ENCODE results near the gene POT1. TPM values are rescaled to one million over a fixed set of nuclear protein-coding genes. Genes with fewer than 3 reads are reported as not detected.

The POT1 gene
- total RNA-seq, 2 donors from 2014 or later, result 9.3 to 12.0 TPM

DNA sequence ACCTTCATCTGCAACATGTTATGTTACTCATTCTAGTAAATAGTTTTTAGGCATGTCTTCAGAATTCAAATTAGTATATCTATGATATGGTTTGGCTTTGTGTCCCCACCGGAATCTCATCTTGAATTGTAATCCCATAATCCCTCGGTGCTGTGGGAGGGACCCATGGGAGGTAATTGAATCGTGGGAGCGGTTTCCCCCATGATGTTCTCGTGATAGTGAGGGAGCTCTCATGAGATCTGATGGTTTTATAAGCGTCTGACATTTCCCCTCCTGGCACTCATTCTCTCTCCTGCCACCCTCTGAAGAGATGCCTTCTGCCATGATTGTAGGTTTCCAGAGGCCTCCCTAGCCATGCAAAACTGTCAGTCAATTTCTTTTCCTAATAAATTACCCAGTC lies 143.6 kb downstream of the POT1 start:
- TF ChIP-seq, protein P1, sequence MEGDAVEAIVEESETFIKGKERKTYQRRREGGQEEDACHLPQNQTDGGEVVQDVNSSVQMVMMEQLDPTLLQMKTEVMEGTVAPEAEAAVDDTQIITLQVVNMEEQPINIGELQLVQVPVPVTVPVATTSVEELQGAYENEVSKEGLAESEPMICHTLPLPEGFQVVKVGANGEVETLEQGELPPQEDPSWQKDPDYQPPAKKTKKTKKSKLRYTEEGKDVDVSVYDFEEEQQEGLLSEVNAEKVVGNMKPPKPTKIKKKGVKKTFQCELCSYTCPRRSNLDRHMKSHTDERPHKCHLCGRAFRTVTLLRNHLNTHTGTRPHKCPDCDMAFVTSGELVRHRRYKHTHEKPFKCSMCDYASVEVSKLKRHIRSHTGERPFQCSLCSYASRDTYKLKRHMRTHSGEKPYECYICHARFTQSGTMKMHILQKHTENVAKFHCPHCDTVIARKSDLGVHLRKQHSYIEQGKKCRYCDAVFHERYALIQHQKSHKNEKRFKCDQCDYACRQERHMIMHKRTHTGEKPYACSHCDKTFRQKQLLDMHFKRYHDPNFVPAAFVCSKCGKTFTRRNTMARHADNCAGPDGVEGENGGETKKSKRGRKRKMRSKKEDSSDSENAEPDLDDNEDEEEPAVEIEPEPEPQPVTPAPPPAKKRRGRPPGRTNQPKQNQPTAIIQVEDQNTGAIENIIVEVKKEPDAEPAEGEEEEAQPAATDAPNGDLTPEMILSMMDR (IDR thresholded peaks at IDR 0.05), result no peak
- Histone ChIP-seq H3K4me3 (no peak overlapping the region), H3K27ac (no peak overlapping the region), H3K9ac (ENCODE audit: low read depth in 2 of 2, low read length in 2 of 2) (no peak overlapping the region), H3K4me1 (no peaks in the 10 kb centered on the region), H3K27me3 (no peaks in the 10 kb centered on the region), H3K36me3 (no peaks in the 10 kb centered on the region), H3K9me3 (no peaks in the 10 kb centered on the region)
- no peak for DNase-seq
- intact Hi-C loops (cut with DNase I), result loop anchor here (5.0 kb wide), 1 partner anchor 629 kb away; no protein-coding TSS in a partner anchor

DNA sequence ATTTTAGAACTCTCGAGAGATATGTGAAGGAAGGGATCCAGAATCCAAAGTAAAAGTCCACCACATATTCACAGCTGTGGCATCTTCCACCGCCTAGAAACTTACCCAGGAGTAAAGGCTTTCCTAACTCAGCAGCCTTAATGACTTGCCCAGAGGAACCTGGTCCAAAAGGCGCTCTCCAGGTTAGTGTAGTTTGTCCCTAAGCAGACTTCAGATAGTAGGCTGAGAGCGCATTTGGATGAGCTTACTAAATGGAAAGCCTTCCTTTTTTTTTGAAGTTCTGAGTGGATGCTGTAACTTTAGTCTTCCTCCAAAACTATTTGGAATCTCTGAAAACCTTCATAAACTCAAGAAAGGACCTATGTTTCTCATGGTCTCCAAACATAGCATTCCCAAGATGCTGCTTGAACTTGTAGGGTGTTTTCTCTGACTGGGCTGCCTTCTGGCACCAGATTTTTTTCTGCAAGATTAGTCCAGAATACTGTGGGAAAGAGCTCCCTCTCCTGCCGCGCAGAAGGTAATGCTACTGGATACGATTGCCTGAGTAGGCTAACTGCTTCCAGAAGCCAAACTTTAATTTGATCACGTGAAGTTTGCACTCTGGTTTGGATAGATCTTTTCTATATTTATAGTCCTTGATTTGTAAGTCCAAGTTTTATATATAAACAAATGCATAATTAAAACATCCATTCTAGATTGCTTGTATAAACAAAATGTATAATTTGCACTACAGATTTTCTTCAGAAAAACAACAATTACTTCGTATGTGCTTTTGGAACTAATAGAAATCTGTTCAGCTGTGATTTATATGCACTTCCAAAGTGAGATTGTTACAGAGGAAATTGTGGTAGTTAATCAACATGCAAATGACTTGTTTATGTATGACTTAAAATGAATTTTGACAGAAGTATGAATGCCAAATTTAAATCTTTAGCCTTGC lies 144.5 kb downstream of the POT1 start:
- Histone ChIP-seq H3K9ac (ENCODE audit: low read depth in 2 of 2, low read length in 2 of 2) (no peak overlapping the region), H3K36me3 (no peaks in the 10 kb centered on the region), H3K27me3 (no peaks in the 10 kb centered on the region), H3K4me1 (no peaks in the 10 kb centered on the region), H3K9me3 (no peaks in the 10 kb centered on the region), H3K27ac (no peak overlapping the region), H3K4me3 (no peak overlapping the region)
- TF ChIP-seq, protein P1 (IDR thresholded peaks at IDR 0.05), result peak; percentile 62
- peak; percentile 32 for DNase-seq
- intact Hi-C loops (cut with DNase I), result loop anchor here (5.0 kb wide), 1 partner anchor 628 kb away; no protein-coding TSS in a partner anchor

DNA sequence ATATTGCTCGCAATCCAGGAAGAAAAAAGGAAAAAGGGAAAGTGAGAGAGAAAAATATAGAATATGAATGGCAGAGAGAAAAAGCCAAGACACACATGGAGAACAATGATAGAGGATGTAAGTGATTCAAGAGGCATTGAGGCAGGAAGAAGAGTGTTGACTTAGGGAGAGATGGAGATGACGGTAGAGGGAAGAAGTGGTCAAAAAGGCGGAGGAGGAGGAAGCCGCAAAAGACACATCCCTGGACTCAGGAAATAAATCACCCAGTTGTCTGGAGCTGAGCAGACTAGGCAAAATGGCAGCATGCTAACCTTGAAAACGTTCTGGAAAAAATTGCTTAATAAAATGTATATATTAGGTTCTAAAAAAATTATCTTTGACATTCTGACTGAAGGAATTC lies 146.4 kb downstream of the POT1 start:
- Histone ChIP-seq H3K27me3 (no peaks in the 10 kb centered on the region), H3K4me1 (no peaks in the 10 kb centered on the region), H3K9ac (ENCODE audit: low read depth in 2 of 2, low read length in 2 of 2) (no peak overlapping the region), H3K4me3 (no peak overlapping the region), H3K9me3 (no peaks in the 10 kb centered on the region), H3K36me3 (no peaks in the 10 kb centered on the region), H3K27ac (no peak overlapping the region)
- DNase-seq, result no peak
- TF ChIP-seq, protein P1 (IDR thresholded peaks at IDR 0.05), result no peak
- intact Hi-C loops (cut with DNase I), result no loop called here

DNA sequence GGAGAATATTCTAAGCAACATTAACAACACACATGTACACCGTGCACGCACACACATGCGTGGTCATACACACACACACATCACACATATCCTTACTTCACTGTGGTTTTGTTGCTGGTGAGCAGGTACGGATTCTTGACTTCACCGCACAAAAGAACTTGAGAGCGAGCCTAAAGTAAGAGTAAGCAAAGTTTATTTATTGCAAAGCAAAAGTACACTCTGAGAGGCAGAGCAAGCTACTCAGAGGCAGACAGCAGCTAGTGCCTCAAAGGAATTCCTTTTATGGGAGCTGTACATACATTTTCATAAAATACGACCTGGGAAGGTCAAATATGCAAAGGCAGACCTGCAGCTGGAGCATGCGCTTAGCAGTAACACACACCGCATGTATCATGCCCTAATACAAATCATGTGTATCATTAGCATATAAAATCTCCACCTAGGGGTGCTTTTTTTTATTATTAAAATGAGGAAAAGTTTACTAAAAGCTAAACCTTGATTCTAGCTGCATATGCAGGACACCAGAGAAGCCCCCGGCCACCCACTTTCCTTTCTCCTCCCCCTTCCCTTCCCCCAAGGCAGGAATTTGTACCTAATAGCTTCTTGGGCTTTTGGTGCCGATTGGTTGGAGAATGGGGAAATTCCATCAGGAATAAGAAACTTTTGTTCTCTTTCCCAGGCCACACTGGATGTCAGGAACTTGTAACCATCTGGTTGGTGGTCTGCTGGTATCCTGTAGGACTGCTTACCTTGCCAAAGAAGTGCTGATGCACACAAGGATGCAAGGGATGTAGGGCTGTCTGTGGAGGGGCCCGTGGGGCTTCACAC lies 147.5 kb downstream of the POT1 start:
- TF ChIP-seq, protein P1 (IDR thresholded peaks at IDR 0.05), result no peak
- intact Hi-C loops (cut with DNase I), result no loop called here
- H3K27ac ChIP-seq, result no peak overlapping the region
- no peak overlapping the region for H3K4me3 ChIP-seq
- no peak overlapping the region for H3K9ac ChIP-seq (ENCODE audit: low read depth in 2 of 2, low read length in 2 of 2)
- H3K27me3 ChIP-seq, result no peaks in the 10 kb centered on the region
- no peaks in the 10 kb centered on the region for H3K36me3 ChIP-seq
- DNase-seq, result no peak
- H3K4me1 ChIP-seq, result no peaks in the 10 kb centered on the region
- no peaks in the 10 kb centered on the region for H3K9me3 ChIP-seq

DNA sequence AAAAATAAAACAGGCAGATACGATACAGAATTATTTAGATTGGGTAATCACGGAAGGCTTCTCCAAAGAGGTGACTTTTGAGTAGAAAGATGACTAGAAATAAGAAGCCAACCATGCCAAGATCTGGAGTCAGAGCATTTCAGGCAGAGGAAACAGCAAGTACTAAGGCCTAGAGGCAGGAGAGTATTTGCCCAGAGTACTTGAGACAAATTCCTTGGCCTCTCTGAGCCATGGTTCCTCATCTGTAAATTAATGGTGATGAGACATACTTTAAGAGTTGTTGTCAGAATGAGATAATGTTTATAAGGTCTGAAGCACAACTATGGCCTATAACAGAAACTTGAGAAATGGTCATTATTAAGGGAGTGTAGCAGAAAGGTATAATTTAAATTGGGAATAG lies 148.2 kb downstream of the POT1 start:
- H3K9ac ChIP-seq (ENCODE audit: low read depth in 2 of 2, low read length in 2 of 2), result no peak overlapping the region
- H3K27me3 ChIP-seq, result no peaks in the 10 kb centered on the region
- no peak overlapping the region for H3K27ac ChIP-seq
- H3K9me3 ChIP-seq, result no peaks in the 10 kb centered on the region
- no peaks in the 10 kb centered on the region for H3K36me3 ChIP-seq
- intact Hi-C loops (cut with DNase I), result no loop called here
- no peak overlapping the region for H3K4me3 ChIP-seq
- H3K4me1 ChIP-seq, result no peaks in the 10 kb centered on the region
- DNase-seq, result no peak
- TF ChIP-seq, protein P1 (IDR thresholded peaks at IDR 0.05), result no peak

All from colonic mucosa (tissue), 4 donors.